IMR-90 (cell line): Measurements from ENCODE around the gene OXSR1. TPM values are rescaled to one million over a fixed set of nuclear protein-coding genes. Genes with fewer than 3 reads are reported as not detected.
A peak's percentile ranks its signal among the peaks of the same experiment; 100 is the strongest.

Experiments used
- BHLHE40 ChIP-seq: fragments of 150-350 bp; IDR thresholded peaks from 2 replicates; pipeline ENCODE4 v1.6.1; 2016; ENCODE audit warnings: mild to moderate bottlenecking, low read depth, low read length
- CHD1 ChIP-seq: IDR thresholded peaks from 2 replicates; pipeline ENCODE4 v1.6.1; 2012; ENCODE audit warnings: low read depth, low read length, improper control_type of control experiment
- RCOR1 ChIP-seq: IDR thresholded peaks from 2 replicates; pipeline ENCODE4 v1.6.1; 2012; ENCODE audit warnings: mild to moderate bottlenecking, low read length, improper control_type of control experiment; ENCODE audit not compliant: insufficient replicate concordance
- polyA plus RNA-seq, 3 experiments: library from polyadenylated mRNA; depleted of rRNA; stranded (reverse); fragments of >200 nt; gene quantifications; 2 replicates each; pipeline ENCODE4 v1.2.3, GENCODE V29; 2012; ENCODE audit warnings: low replicate concordance in 1 of 3
- total RNA-seq: library from RNA; depleted of rRNA; stranded (reverse); fragments of >200 nt; gene quantifications from 2 replicates; pipeline ENCODE4 v1.2.3, GENCODE V29; 2012
- TF ChIP-seq, protein P1 (sequence below): fragments of 150-350 bp; IDR thresholded peaks from 2 replicates; pipeline ENCODE4 v1.6.1; 2017; ENCODE audit warnings: mild to moderate bottlenecking, antibody characterized with exemption, low read length, low read depth

Gene OXSR1
- total and polyA plus RNA-seq, 2 of the 4 experiments (the other 2 are of a cell fraction): 32.9 to 37.6 TPM

GRCh38 chr3:38164952-38165721 lies at the start of gene OXSR1 (continued):
- TF ChIP-seq, protein P1, sequence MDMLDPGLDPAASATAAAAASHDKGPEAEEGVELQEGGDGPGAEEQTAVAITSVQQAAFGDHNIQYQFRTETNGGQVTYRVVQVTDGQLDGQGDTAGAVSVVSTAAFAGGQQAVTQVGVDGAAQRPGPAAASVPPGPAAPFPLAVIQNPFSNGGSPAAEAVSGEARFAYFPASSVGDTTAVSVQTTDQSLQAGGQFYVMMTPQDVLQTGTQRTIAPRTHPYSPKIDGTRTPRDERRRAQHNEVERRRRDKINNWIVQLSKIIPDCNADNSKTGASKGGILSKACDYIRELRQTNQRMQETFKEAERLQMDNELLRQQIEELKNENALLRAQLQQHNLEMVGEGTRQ: no peak
- peak; percentile 81 for TF ChIP-seq BHLHE40
- TF ChIP-seq RCOR1: no peak
- TF ChIP-seq CHD1: 0 out of 2 replicates have a peak, but pooled peaks have one; percentile 9
